Testis (tissue), 3 donors: ENCODE data around the gene RAP1GAP2. TPM values are rescaled to one million over a fixed set of nuclear protein-coding genes. Genes with fewer than 3 reads are reported as not detected.

Experiments used
- DNase-seq: peaks from one replicate; pipeline ENCODE4 v3.0.0-alpha.2; 2019
- H3K27ac ChIP-seq, 2 donors: fragments of 200-600 bp; sonication (generic); one replicate each; pipeline ENCODE4 v1.5.1; 2019
- H3K27me3 ChIP-seq: fragments of 200-600 bp; sonication (generic); one replicate; pipeline ENCODE4 v1.5.1; 2019
- H3K36me3 ChIP-seq: fragments of 200-600 bp; sonication (generic); one replicate; pipeline ENCODE4 v1.5.1; 2017; ENCODE audit warnings: low read depth; ENCODE audit errors: missing control alignments
- H3K4me1 ChIP-seq: fragments of 200-600 bp; sonication (generic); one replicate; pipeline ENCODE4 v1.5.1; 2019
- H3K4me3 ChIP-seq, 2 donors: fragments of 200-600 bp; sonication (generic); one replicate each; pipeline ENCODE4 v1.5.1; 2017 to 2019
- H3K9me3 ChIP-seq: fragments of 200-600 bp; sonication (generic); one replicate; pipeline ENCODE4 v1.5.1; 2017
- CTCF ChIP-seq, 3 experiments: fragments of 450-650 bp in 2 of 3; fragments of 200-600 bp in 1 of 3; sonication (generic) in 1 of 3; IDR thresholded peaks; one replicate each; pipeline ENCODE4 v1.5.1; 2016 to 2019; ENCODE audit warnings: antibody characterized with exemption in 3 of 3, mild to moderate bottlenecking in 2 of 3, moderate library complexity in 1 of 3
- POLR2A ChIP-seq: fragments of 450-650 bp; IDR thresholded peaks from one replicate; pipeline ENCODE4 v1.6.1; 2017; ENCODE audit warnings: antibody characterized with exemption, mild to moderate bottlenecking, moderate library complexity
- WGBS, 2 donors: methylation state at CpG; one replicate each; pipeline ENCODE4 v1.1.5; 2018; 5-methylcytosine and 5-hydroxymethylcytosine counted together
- intact Hi-C: fragments of 100-400 bp; cut with DNase I; formaldehyde crosslinking; loops from one replicate; pipeline ENCODE4 v1.15.1; 2023; ENCODE audit warnings: low total_unique reads
- polyA plus RNA-seq: library from polyadenylated mRNA; stranded (reverse); fragments of 350-450 nt; fragmentation: Illumina TruSeq; extraction: RNeasy Lipid Tissue Mini Kit (QIAGEN cat#74804); gene quantifications from one replicate; pipeline ENCODE4 v1.2.3, GENCODE V29; 2014; ENCODE audit warnings: low read depth, low replicate concordance; ENCODE audit not compliant: insufficient read depth
- total RNA-seq, 2 donors: library from RNA; depleted of rRNA; stranded (reverse); fragments of >200 nt; gene quantifications; one replicate each; pipeline ENCODE4 v1.2.3, GENCODE V29; 2016

Gene RAP1GAP2
- total and polyA plus RNA-seq, 3 donors from 2014 or later, result 10.4 to 21.7 (median 15.1) TPM

- DNase-seq, result no peak
- TF ChIP-seq CTCF (IDR thresholded peaks at IDR 0.05) (no peak), POLR2A (no peak)
- 93 to 94% methylated on average over 11 of the region's 11 CpGs for WGBS, 2 donors
- Histone ChIP-seq H3K9me3 (no peaks in the 10 kb centered on the region), H3K4me1 (no peaks in the 10 kb centered on the region), H3K4me3 (no peak overlapping the region), H3K27me3 (no peaks in the 10 kb centered on the region), H3K27ac (no peak overlapping the region), H3K36me3 (no peaks in the 10 kb centered on the region)
- intact Hi-C loops, result no loop called here
These were observed 64.6 kb downstream of the RAP1GAP2 start for GRCh38 chr17:2860883-2861282.

GRCh38 chr17:2862197-2862596 is 66.0 kb downstream of the RAP1GAP2 start:
- Histone ChIP-seq H3K9me3 (no peaks in the 10 kb centered on the region), H3K4me1 (no peaks in the 10 kb centered on the region), H3K27me3 (no peaks in the 10 kb centered on the region), H3K27ac (no peak overlapping the region), H3K4me3 (no peak overlapping the region), H3K36me3 (no peaks in the 10 kb centered on the region)
- TF ChIP-seq POLR2A, result no peak
- TF ChIP-seq CTCF (IDR thresholded peaks at IDR 0.05), result no peak
- intact Hi-C loops, result no loop called here
- no peak for DNase-seq
- 91 to 92% methylated on average over 8 of the region's 8 CpGs for WGBS, 2 donors

- TF ChIP-seq POLR2A (no peak), CTCF (IDR thresholded peaks at IDR 0.05) (no peak)
- no peak overlapping the region for H3K27ac ChIP-seq
These were observed 67.0 kb downstream of the RAP1GAP2 start for GRCh38 chr17:2863204-2863603.

GRCh38 chr17:2865228-2865627 is 69.0 kb downstream of the RAP1GAP2 start:
- DNase-seq, result no peak

More at GRCh38 chr17:2863204-2863603, 67.0 kb downstream of the RAP1GAP2 start:
- Histone ChIP-seq H3K4me1 (no peaks in the 10 kb centered on the region), H3K9me3 (no peaks in the 10 kb centered on the region), H3K36me3 (no peaks in the 10 kb centered on the region), H3K27me3 (no peaks in the 10 kb centered on the region), H3K4me3 (no peak overlapping the region)
- intact Hi-C loops, result no loop called here
- no peak for DNase-seq
- WGBS, 2 donors, result 79 to 83% methylated on average over 4 of the region's 4 CpGs

More at GRCh38 chr17:2865228-2865627, 69.0 kb downstream of the RAP1GAP2 start:
- H3K27me3 ChIP-seq, result no peaks in the 10 kb centered on the region
- no peaks in the 10 kb centered on the region for H3K9me3 ChIP-seq
- no peaks in the 10 kb centered on the region for H3K36me3 ChIP-seq
- TF ChIP-seq CTCF (IDR thresholded peaks at IDR 0.05), result no peak
- no peak overlapping the region for H3K27ac ChIP-seq
- no peak overlapping the region for H3K4me3 ChIP-seq
- H3K4me1 ChIP-seq, result no peaks in the 10 kb centered on the region
- WGBS, 2 donors, result 75 to 84% methylated on average over 3 of the region's 3 CpGs
- intact Hi-C loops, result no loop called here
